ENCODE results near the gene GPT2. TPM values are rescaled to one million over a fixed set of nuclear protein-coding genes. Genes with fewer than 3 reads are reported as not detected.
A peak's percentile ranks its signal among the peaks of the same experiment; 100 is the strongest.

Gene GPT2
- total RNA-seq (ENCODE audit: low replicate concordance): 28.6 and 47.8 TPM in 2 replicates
- long read RNA-seq, partial matches to known transcripts: 8 of 17 reads
- long read RNA-seq, other reads (novel, unspliced or antisense): 7 of 17 reads

GRCh38 chr16:46883690-46884512 lies at the start of gene GPT2:
Gene GPT2, plus strand, starts transcription at chr16:46884362. Its CDS starts 354 bp downstream, at chr16:46884716.
- Mint-ChIP-seq H3K4me3 (peak within 1 kb of the TSS; percentile 98), H3K9me3 (no peaks in the 10 kb centered on the region), H3K4me1 (ENCODE audit: unreplicated experiment) (peaks cover 19% of the 10 kb centered on the region), H3K27ac (peak within 1 kb of the TSS; percentile 88), H3K27me3 (peaks cover 20% of the 10 kb centered on the region), H3K36me3 (peaks cover 5% of the 10 kb centered on the region)
- TF ChIP-seq CTCF (conservative IDR thresholded peaks at IDR 0.05): peak; percentile 23
- DNase-seq (ENCODE audit: extremely low spot score, unreplicated experiment): peak; percentile 97

GRCh38 chr16:46836534-46837530 lies 47.3 kb upstream of the GPT2 start:
- peaks cover under 1% of the 10 kb centered on the region for H3K36me3 Mint-ChIP-seq
- DNase-seq (ENCODE audit: extremely low spot score, unreplicated experiment): no peak
- no peaks in the 10 kb centered on the region for H3K27me3 Mint-ChIP-seq
- H3K27ac Mint-ChIP-seq: no peak overlapping the region
- no peak overlapping the region for H3K4me3 Mint-ChIP-seq
- no peaks in the 10 kb centered on the region for H3K9me3 Mint-ChIP-seq
- no peaks in the 10 kb centered on the region for H3K4me1 Mint-ChIP-seq (ENCODE audit: unreplicated experiment)
- TF ChIP-seq CTCF (conservative IDR thresholded peaks at IDR 0.05): no peak

- no peak overlapping the region for H3K27ac Mint-ChIP-seq
- H3K4me1 Mint-ChIP-seq (ENCODE audit: unreplicated experiment): no peaks in the 10 kb centered on the region
- no peaks in the 10 kb centered on the region for H3K9me3 Mint-ChIP-seq
- DNase-seq (ENCODE audit: extremely low spot score, unreplicated experiment): no peak
- TF ChIP-seq CTCF (conservative IDR thresholded peaks at IDR 0.05): no peak
- H3K27me3 Mint-ChIP-seq: no peaks in the 10 kb centered on the region
- peaks cover 5% of the 10 kb centered on the region for H3K36me3 Mint-ChIP-seq
- H3K4me3 Mint-ChIP-seq: no peak overlapping the region
Measured at GRCh38 chr16:46839986-46840443, 44.1 kb upstream of the GPT2 start.

- Mint-ChIP-seq H3K4me1 (ENCODE audit: unreplicated experiment) (no peaks in the 10 kb centered on the region), H3K27me3 (no peaks in the 10 kb centered on the region), H3K36me3 (peaks cover 5% of the 10 kb centered on the region), H3K4me3 (no peak overlapping the region), H3K9me3 (no peaks in the 10 kb centered on the region), H3K27ac (no peak overlapping the region)
- no peak for TF ChIP-seq CTCF (conservative IDR thresholded peaks at IDR 0.05)
- no peak for DNase-seq (ENCODE audit: extremely low spot score, unreplicated experiment)
Measured at GRCh38 chr16:46842192-46842895, 41.8 kb upstream of the GPT2 start.

Data from type B pancreatic cell (in vitro differentiated cells).